EH (cell line): ENCODE measurements around the gene PCSK7.

Experiments
- DNase-seq: peaks from one replicate; pipeline ENCODE4 v3.0.0-alpha.2; 2015; ENCODE audit warnings: low read depth

Gene PCSK7

GRCh38 chr11:117230999-117231841 is 653 bp downstream of the PCSK7 start:
- no peak for DNase-seq

GRCh38 chr11:117230286-117230961 is 1.4 kb downstream of the PCSK7 start:
- DNase-seq, result no peak

- no peak for DNase-seq
These were observed 2.0 kb downstream of the PCSK7 start for GRCh38 chr11:117229931-117230285.

GRCh38 chr11:117229411-117229810 is 2.5 kb downstream of the PCSK7 start:
- no peak for DNase-seq

GRCh38 chr11:117228091-117228490 is 3.8 kb downstream of the PCSK7 start:
- no peak for DNase-seq

GRCh38 chr11:117226388-117227385 is 5.2 kb downstream of the PCSK7 start:
- DNase-seq, result peak; percentile 85

GRCh38 chr11:117225553-117226170 is 6.2 kb downstream of the PCSK7 start:
- no peak for DNase-seq

GRCh38 chr11:117223741-117224689 is 7.9 kb downstream of the PCSK7 start:
- DNase-seq, result no peak

- no peak for DNase-seq
These were observed 8.7 kb downstream of the PCSK7 start for GRCh38 chr11:117222991-117223740.

- DNase-seq, result peak; percentile 79
These were observed 9.9 kb downstream of the PCSK7 start for GRCh38 chr11:117221775-117222517.

- DNase-seq, result no peak
These were observed 10.7 kb downstream of the PCSK7 start for GRCh38 chr11:117220999-117221774.

GRCh38 chr11:117220568-117220967 is 11.3 kb downstream of the PCSK7 start:
- no peak for DNase-seq

- no peak for DNase-seq
These were observed 11.9 kb downstream of the PCSK7 start for GRCh38 chr11:117219995-117220394.

- no peak for DNase-seq
These were observed 12.4 kb downstream of the PCSK7 start for GRCh38 chr11:117219455-117219854.

- DNase-seq, result no peak
These were observed 12.9 kb downstream of the PCSK7 start for GRCh38 chr11:117219001-117219400.

- DNase-seq, result peak; percentile 71
These were observed 13.5 kb downstream of the PCSK7 start for GRCh38 chr11:117218133-117218915.
